Spleen (tissue), 7 donors: ENCODE data around the gene PCDHGA9.

Experiments
- CTCF ChIP-seq, 11 experiments: fragments of 200-600 bp in 7 of 11; fragments of 450-650 bp in 4 of 11; sonication (generic) in 4 of 11; IDR thresholded peaks in 8 of 11; conservative IDR thresholded peaks in 3 of 11; 1 replicate in 7 of 11; 2 replicates in 4 of 11; pipeline versions ENCODE4 v1.4.0 to v1.8.0; 2016 to 2021; ENCODE audit warnings: antibody characterized with exemption in 11 of 11, inconsistent platforms in 4 of 11, mild to moderate bottlenecking in 1 of 11
- POLR2AphosphoS5 ChIP-seq, 3 donors: sonication (generic); formaldehyde crosslinking; IDR thresholded peaks; one replicate each; pipeline ENCODE4 v1.5.1; 2017; ENCODE audit warnings: antibody characterized with exemption in 3 of 3
- donor health status: DM: no; HTN: no; CAD: no; lungs with moderate emphysema.
- donor health status: DM: no; HTN: no; CAD: no.
- donor health status: DM: no; HTN: no; CAD: no.

- TF ChIP-seq CTCF (IDR thresholded peaks at IDR 0.05 in 8 of 11, conservative IDR thresholded peaks at IDR 0.05 in 3 of 11) (peak in 3 of 11 experiments; percentile 10 to 30 (median 21)), POLR2AphosphoS5 (IDR thresholded peaks at IDR 0.05) (no peak)
Observed at GRCh38 chr5:141369994-141370848, 32.4 kb upstream of the PCDHGA9 start, which contains the start of gene PCDHGB3.
